Measurements from ENCODE around the gene PARD3.
"Not testable (repeated sequence)": the region's sequence is repeated elsewhere in the genome, so short reads cannot be mapped to it uniquely, and the experiment has no call there.

PARD3 gene

GRCh38 chr10:34648919-34649318 is 166.2 kb downstream of the PARD3 start:
- DNase-seq (ENCODE audit: low spot score): no peak

GRCh38 chr10:34647875-34648865 is 166.9 kb downstream of the PARD3 start:
- DNase-seq (ENCODE audit: low spot score): no peak

GRCh38 chr10:34647160-34647559 is 167.9 kb downstream of the PARD3 start:
- DNase-seq (ENCODE audit: low spot score): no peak

- no peak for DNase-seq (ENCODE audit: low spot score)
Observed at GRCh38 chr10:34646331-34646730, 168.8 kb downstream of the PARD3 start.

- DNase-seq (ENCODE audit: low spot score): not testable (repeated sequence)
Observed at GRCh38 chr10:34644815-34645214, 170.3 kb downstream of the PARD3 start.

GRCh38 chr10:34644224-34644623 is 170.9 kb downstream of the PARD3 start:
- no peak for DNase-seq (ENCODE audit: low spot score)

- DNase-seq (ENCODE audit: low spot score): no peak
Observed at GRCh38 chr10:34643620-34644019, 171.5 kb downstream of the PARD3 start.

- DNase-seq (ENCODE audit: low spot score): no peak
Observed at GRCh38 chr10:34641913-34642558, 173.1 kb downstream of the PARD3 start.

- DNase-seq (ENCODE audit: low spot score): no peak
Observed at GRCh38 chr10:34641147-34641912, 173.8 kb downstream of the PARD3 start.

- DNase-seq (ENCODE audit: low spot score): peak; percentile 85
Observed at GRCh38 chr10:34638406-34639054, 176.6 kb downstream of the PARD3 start.

GRCh38 chr10:34637418-34637911 is 177.6 kb downstream of the PARD3 start:
- DNase-seq (ENCODE audit: low spot score): peak; percentile 50

GRCh38 chr10:34635111-34635510 is 180.0 kb downstream of the PARD3 start:
- DNase-seq (ENCODE audit: low spot score): no peak

GRCh38 chr10:34633374-34633773 is 181.7 kb downstream of the PARD3 start:
- DNase-seq (ENCODE audit: low spot score): no peak

- DNase-seq (ENCODE audit: low spot score): no peak
Observed at GRCh38 chr10:34629084-34629483, 186.0 kb downstream of the PARD3 start.

GRCh38 chr10:34628174-34628796 is 186.8 kb downstream of the PARD3 start:
- DNase-seq (ENCODE audit: low spot score): no peak

- DNase-seq (ENCODE audit: low spot score): no peak
Observed at GRCh38 chr10:34627741-34628140, 187.4 kb downstream of the PARD3 start.

GRCh38 chr10:34627331-34627730 is 187.8 kb downstream of the PARD3 start:
- DNase-seq (ENCODE audit: low spot score): no peak

GRCh38 chr10:34626158-34626880 is 188.8 kb downstream of the PARD3 start:
- DNase-seq (ENCODE audit: low spot score): no peak

GRCh38 chr10:34624323-34625153 is 190.6 kb downstream of the PARD3 start:
- DNase-seq (ENCODE audit: low spot score): no peak

- DNase-seq (ENCODE audit: low spot score): no peak
Observed at GRCh38 chr10:34622945-34623344, 192.2 kb downstream of the PARD3 start.

Measured in pons (tissue), 1 donor.